CD4-positive, CD25-positive, alpha-beta regulatory T cell (primary cell): ENCODE results near the gene FLYWCH1. TPM values are rescaled to one million over a fixed set of nuclear protein-coding genes. Genes with fewer than 3 reads are reported as not detected.

Experiments
- ATAC-seq, 2 donors: fragments of 150-1000 bp; cut with Tn5 transposase; one replicate each; pipeline ENCODE4 v1.10.0; 2021; ENCODE audit warnings: low read depth in 2 of 2, moderate number of reproducible peaks in 2 of 2, moderate library complexity in 1 of 2
- DNase-seq, 3 donors: peaks; one replicate each; pipeline versions ENCODE4 v3.0.0 to v3.0.0-alpha.2; 2012 to 2022; ENCODE audit warnings: mixed read lengths in 1 of 3
- H3K27ac ChIP-seq: one replicate; pipeline ENCODE4 v1.7.0; 2013; ENCODE audit warnings: mild to moderate bottlenecking, low read length; ENCODE audit not compliant: insufficient read depth, poor library complexity, severe bottlenecking
- H3K27me3 ChIP-seq: one replicate; pipeline ENCODE4 v1.7.0; 2013; ENCODE audit warnings: low read length; ENCODE audit not compliant: control insufficient read depth, insufficient read depth
- H3K36me3 ChIP-seq: one replicate; pipeline ENCODE4 v1.7.0; 2013; ENCODE audit warnings: mild to moderate bottlenecking, low read length, moderate library complexity; ENCODE audit not compliant: control insufficient read depth, insufficient read depth
- H3K4me1 ChIP-seq: 2 replicates; pipeline ENCODE4 v1.7.0; 2013; ENCODE audit warnings: mild to moderate bottlenecking, low read length; ENCODE audit not compliant: insufficient read depth, control insufficient read depth, poor library complexity, severe bottlenecking
- H3K4me3 ChIP-seq: one replicate; pipeline ENCODE4 v1.7.0; 2013; ENCODE audit warnings: low read depth, mild to moderate bottlenecking, low read length, moderate library complexity
- H3K9me3 ChIP-seq, 2 experiments: 1 replicate in 1 of 2; 2 replicates in 1 of 2; pipeline ENCODE4 v1.7.0; 2013; ENCODE audit warnings: low read length in 2 of 2, mild to moderate bottlenecking in 1 of 2, moderate library complexity in 1 of 2; ENCODE audit not compliant: control insufficient read depth in 2 of 2
- H3K27ac Mint-ChIP-seq, 3 donors: one replicate each; pipeline ENCODE4 v1.8.0; 2020 to 2022; ENCODE audit warnings: mild to moderate bottlenecking in 3 of 3, mixed read lengths in 3 of 3, moderate library complexity in 2 of 3
- H3K27me3 Mint-ChIP-seq: one replicate; pipeline ENCODE4 v1.8.0; 2022; ENCODE audit warnings: mild to moderate bottlenecking, mixed read lengths
- H3K36me3 Mint-ChIP-seq: one replicate; pipeline ENCODE4 v1.8.0; 2020; ENCODE audit warnings: mixed read lengths
- H3K4me1 Mint-ChIP-seq, 4 donors: one replicate each; pipeline ENCODE4 v1.8.0; 2020 to 2022; ENCODE audit warnings: mixed read lengths in 4 of 4, mild to moderate bottlenecking in 1 of 4
- H3K4me3 Mint-ChIP-seq, 4 donors: one replicate each; pipeline ENCODE4 v1.8.0; 2020 to 2022; ENCODE audit warnings: mild to moderate bottlenecking in 4 of 4, mixed read lengths in 4 of 4, moderate library complexity in 3 of 4
- H3K9me3 Mint-ChIP-seq, 7 donors: one replicate each; pipeline ENCODE4 v1.8.0; 2020 to 2022; ENCODE audit warnings: mixed read lengths in 7 of 7, mild to moderate bottlenecking in 3 of 7, moderate library complexity in 2 of 7
- polyA plus RNA-seq, 4 donors: library from polyadenylated mRNA; unstranded; fragments of 300-500 nt; fragmentation: Illumina TruSeq; gene quantifications; one replicate each; pipeline ENCODE4 v1.2.3, GENCODE V29; 2021
- total RNA-seq: library from RNA; stranded (reverse); gene quantifications from one replicate; pipeline ENCODE4 v1.2.3, GENCODE V29; 2022

FLYWCH1 gene
- total and polyA plus RNA-seq, 5 donors from 2014 or later, result 6.6 to 74.8 (median 13.1) TPM

DNA sequence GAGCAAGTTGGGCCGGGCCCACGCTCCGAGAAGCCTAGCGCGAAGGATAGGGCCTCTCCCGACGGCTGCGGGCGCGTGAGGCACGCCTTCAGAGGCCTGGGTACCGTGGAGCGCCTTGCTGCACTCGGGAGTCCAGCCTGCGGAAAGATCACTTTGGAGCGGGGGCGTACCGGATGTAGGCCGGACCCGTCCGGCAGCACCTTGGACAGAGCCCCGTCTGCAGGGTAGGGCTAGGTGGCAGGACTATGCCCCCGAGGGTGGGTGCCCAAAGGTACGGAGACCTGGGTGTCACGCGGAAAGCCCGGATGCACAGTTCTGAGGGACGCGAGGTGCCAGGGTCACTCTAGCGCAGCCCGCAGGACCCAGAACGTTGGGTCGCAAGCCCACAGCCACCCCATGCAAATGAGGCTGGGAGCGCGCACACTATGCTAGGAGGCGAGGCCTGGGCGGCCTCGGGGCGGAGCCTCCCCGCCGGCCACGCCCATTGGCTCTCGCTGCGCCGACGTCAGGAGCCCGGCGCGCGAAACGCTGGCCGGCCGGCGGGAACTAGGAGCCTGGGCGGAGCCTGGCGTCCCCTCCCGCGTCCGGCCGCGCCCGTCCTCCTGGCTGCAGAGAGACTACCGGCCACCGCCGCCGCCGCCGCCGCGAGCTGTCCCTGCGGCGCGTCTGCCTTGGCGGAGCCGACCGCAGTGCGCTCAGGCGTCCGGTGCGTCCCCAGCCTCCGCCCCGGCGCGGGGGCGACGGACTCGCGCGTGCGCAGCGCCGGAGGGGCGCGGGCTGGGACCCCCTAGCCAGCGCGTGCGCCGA, 57.2 kb downstream of the FLYWCH1 start, which contains the start of gene PAQR4:
Gene PAQR4 (plus strand): TSS at position 611 of the 807 bp plus-strand sequence. CDS start 327 bp downstream, outside the sequence.
- Histone ChIP-seq H3K27ac (no peak within 1 kb of the TSS), H3K4me1 (peaks cover 62% of the 10 kb centered on the region), H3K36me3 (no peaks in the 10 kb centered on the region), H3K27me3 (no peaks in the 10 kb centered on the region), H3K4me3 (peak within 1 kb of the TSS; percentile 7), H3K9me3 (no peaks in the 10 kb centered on the region)
- no peaks in the 10 kb centered on the region for H3K36me3 Mint-ChIP-seq
- H3K27ac Mint-ChIP-seq, result no peak within 1 kb of the TSS
- H3K9me3 Mint-ChIP-seq, result peaks cover 0 to 1% (median 0%) of the 10 kb centered on the region in 7 donors
- ATAC-seq (peak; percentile 75 to 78), DNase-seq (peak; percentile 68 to 87 (median 75))
- peaks cover 37% of the 10 kb centered on the region for H3K27me3 Mint-ChIP-seq
- H3K4me3 Mint-ChIP-seq, result peak within 1 kb of the TSS; percentile 80 to 87 (median 86)
- H3K4me1 Mint-ChIP-seq, result peaks cover 0 to 42% (median 4%) of the 10 kb centered on the region in 4 donors

DNA sequence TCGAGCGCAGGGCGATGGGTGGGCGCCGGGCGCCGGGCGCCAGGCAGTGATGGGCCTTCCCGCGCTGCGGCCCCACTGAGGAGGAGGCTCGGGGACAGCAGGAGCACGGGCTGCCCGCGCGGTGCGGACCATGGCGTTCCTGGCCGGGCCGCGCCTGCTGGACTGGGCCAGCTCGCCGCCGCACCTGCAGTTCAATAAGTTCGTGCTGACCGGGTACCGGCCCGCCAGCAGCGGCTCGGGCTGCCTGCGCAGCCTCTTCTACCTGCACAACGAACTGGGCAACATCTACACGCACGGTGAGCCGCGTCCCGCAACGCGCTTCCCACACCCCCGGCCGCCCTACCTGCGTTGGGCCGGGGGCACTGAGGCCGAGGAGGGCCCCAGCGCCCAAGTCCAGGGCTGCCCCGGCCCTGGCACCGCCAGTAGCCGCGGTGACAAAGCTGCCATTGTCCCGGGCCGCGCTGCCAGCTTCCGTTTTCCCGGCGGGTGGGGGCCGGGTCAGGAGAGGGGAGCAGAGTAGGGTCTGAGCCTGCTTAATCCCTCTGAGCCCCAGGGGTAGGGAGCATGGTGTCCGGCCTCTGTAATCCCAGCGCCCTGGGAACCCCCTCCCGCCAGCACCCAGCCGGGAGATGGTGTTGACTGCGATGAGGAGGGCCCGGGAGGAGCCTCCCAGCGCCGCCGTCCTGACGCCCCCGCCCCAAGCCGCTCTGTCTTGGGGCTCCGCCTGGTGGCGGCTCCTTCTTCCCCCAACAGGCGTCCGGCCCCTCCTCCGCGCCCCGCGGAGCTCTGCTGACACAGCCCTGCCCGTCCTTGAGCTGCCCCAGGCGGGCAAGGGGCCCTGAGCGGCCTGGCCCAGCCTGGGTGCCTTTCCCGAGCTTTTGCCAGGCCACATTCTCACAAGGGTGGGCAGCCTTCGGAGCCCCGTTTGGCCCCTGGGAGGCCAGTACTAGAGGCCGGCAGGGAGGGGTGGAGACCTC, 58.1 kb downstream of the FLYWCH1 start:
- DNase-seq (peak; percentile 48 to 86 (median 51)), ATAC-seq (peak; percentile 52 to 54)
- no peaks in the 10 kb centered on the region for H3K27me3 ChIP-seq
- H3K4me3 ChIP-seq, result no peak overlapping the region
- H3K9me3 ChIP-seq, result no peaks in the 10 kb centered on the region
- Mint-ChIP-seq H3K9me3 (peaks cover 0 to 1% (median 0%) of the 10 kb centered on the region in 7 donors), H3K27me3 (peaks cover 33% of the 10 kb centered on the region), H3K27ac (no peak overlapping the region), H3K36me3 (no peaks in the 10 kb centered on the region), H3K4me3 (peak overlapping the region; percentile 72 to 86 (median 78)), H3K4me1 (peaks cover 0 to 37% (median 4%) of the 10 kb centered on the region in 4 donors)
- H3K4me1 ChIP-seq, result peaks cover 53% of the 10 kb centered on the region
- H3K27ac ChIP-seq, result no peak overlapping the region
- H3K36me3 ChIP-seq, result no peaks in the 10 kb centered on the region

DNA sequence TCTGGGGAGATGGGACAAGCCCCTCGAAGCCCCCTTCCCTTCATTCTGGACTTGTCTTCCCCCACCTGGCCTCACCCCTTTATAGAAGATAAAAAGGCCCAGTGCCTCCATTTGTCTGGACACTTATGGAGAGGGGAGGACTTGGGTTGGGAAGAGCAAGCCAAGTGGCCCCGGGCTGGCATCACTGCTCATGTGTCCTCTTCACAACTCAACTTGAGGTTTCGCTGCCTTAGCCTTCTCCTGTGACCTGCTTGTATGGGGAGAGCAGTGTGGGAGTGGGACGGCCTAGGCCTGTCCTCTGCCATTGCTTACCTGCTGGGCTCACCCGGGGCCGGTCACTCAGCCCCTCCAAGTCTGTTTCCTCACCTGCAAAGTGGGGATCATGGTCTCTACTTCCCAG, 58.8 kb downstream of the FLYWCH1 start:
- ATAC-seq, result no peak
- no peaks in the 10 kb centered on the region for H3K36me3 Mint-ChIP-seq
- H3K4me1 Mint-ChIP-seq, result peaks cover 0 to 31% (median 4%) of the 10 kb centered on the region in 4 donors
- Histone ChIP-seq H3K4me1 (peaks cover 46% of the 10 kb centered on the region), H3K27me3 (no peaks in the 10 kb centered on the region), H3K36me3 (no peaks in the 10 kb centered on the region), H3K9me3 (no peaks in the 10 kb centered on the region), H3K4me3 (no peak overlapping the region), H3K27ac (no peak overlapping the region)
- peak overlapping the region; percentile 72 to 86 (median 78) for H3K4me3 Mint-ChIP-seq
- H3K27ac Mint-ChIP-seq, result no peak overlapping the region
- no peak for DNase-seq
- peaks cover 27% of the 10 kb centered on the region for H3K27me3 Mint-ChIP-seq
- H3K9me3 Mint-ChIP-seq, result peaks cover 0 to 1% (median 0%) of the 10 kb centered on the region in 7 donors

DNA sequence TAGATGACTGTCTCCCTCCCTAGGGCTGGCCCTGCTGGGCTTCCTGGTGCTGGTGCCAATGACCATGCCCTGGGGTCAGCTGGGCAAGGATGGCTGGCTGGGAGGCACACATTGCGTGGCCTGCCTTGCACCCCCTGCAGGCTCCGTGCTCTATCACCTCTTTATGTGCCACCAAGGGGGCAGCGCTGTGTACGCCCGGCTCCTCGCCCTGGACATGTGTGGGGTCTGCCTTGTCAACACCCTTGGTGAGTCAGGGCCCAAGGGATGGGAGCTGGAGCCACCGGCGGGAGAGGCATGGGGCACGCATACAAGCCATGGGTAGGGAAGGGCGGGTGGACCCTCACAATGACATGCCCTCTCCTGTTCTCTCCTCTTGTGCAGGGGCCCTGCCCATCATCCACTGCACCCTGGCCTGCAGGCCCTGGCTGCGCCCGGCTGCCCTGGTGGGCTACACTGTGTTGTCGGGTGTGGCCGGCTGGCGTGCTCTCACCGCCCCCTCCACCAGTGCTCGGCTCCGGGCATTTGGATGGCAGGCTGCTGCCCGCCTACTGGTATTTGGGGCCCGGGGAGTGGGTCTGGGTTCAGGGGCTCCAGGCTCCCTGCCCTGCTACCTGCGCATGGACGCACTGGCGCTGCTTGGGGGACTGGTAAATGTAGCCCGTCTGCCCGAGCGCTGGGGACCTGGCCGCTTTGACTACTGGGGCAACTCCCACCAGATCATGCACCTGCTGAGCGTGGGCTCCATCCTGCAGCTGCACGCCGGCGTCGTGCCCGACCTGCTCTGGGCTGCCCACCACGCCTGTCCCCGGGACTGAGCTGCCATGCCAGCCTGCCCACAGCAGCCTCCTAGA, 59.6 kb downstream of the FLYWCH1 start:
- Histone ChIP-seq H3K9me3 (no peaks in the 10 kb centered on the region), H3K4me3 (no peak overlapping the region), H3K27me3 (no peaks in the 10 kb centered on the region), H3K4me1 (peaks cover 39% of the 10 kb centered on the region), H3K36me3 (no peaks in the 10 kb centered on the region), H3K27ac (no peak overlapping the region)
- Mint-ChIP-seq H3K4me3 (peak overlapping the region; percentile 72 to 86 (median 78)), H3K27me3 (peaks cover 22% of the 10 kb centered on the region), H3K27ac (no peak overlapping the region), H3K36me3 (no peaks in the 10 kb centered on the region), H3K9me3 (peaks cover 0 to 1% (median 0%) of the 10 kb centered on the region in 7 donors), H3K4me1 (peaks cover 0 to 28% (median 4%) of the 10 kb centered on the region in 4 donors)
- no peak for ATAC-seq
- no peak for DNase-seq

DNA sequence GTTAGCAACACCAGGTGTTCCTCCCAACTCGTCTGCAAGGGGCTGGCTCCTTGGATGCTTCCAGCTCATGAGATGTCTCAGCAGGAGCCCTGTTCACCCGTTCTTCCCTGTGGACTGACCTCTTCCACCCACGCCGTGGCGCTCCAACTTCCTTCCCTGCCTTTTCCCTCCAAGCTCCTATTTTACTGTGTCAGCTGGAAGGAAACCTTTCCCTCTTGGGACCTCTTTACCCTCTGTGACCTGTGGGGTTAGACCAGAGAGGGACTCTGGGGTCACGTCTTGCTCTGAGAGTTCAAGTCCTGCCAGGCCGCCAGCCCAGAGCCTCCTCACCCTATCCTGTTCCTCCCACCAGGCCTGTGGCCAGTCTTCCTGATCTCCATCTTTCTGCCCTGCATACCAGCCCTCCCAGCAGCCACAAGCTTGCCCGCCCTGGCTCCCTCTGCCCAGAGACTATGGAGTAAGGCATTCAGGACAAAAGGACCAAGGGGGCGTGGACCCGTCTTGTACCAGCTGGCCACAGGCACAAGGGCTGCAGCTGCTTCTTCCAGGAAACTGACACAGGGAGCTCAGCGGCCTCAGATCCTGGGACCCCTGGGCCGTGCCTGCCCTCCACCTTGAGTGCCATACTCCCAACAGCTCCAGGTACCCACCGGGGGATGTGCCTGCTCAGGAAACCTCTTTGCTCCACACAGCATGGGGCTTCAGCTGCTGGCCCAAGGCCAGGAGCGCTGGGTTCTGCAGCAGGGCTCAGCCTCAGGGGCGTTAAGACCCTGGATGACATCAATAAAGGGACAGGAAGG, 60.5 kb downstream of the FLYWCH1 start:
- H3K27ac ChIP-seq, result no peak overlapping the region
- Mint-ChIP-seq H3K36me3 (no peaks in the 10 kb centered on the region), H3K4me3 (peak overlapping the region in 1 of 4 donors; percentile 81), H3K4me1 (peaks cover 0 to 28% (median 4%) of the 10 kb centered on the region in 4 donors), H3K27ac (no peak overlapping the region), H3K9me3 (peaks cover 0 to 1% (median 0%) of the 10 kb centered on the region in 7 donors), H3K27me3 (peaks cover 22% of the 10 kb centered on the region)
- H3K27me3 ChIP-seq, result no peaks in the 10 kb centered on the region
- peaks cover 31% of the 10 kb centered on the region for H3K4me1 ChIP-seq
- DNase-seq (no peak), ATAC-seq (no peak)
- H3K36me3 ChIP-seq, result no peaks in the 10 kb centered on the region
- H3K9me3 ChIP-seq, result no peaks in the 10 kb centered on the region
- H3K4me3 ChIP-seq, result no peak overlapping the region

DNA sequence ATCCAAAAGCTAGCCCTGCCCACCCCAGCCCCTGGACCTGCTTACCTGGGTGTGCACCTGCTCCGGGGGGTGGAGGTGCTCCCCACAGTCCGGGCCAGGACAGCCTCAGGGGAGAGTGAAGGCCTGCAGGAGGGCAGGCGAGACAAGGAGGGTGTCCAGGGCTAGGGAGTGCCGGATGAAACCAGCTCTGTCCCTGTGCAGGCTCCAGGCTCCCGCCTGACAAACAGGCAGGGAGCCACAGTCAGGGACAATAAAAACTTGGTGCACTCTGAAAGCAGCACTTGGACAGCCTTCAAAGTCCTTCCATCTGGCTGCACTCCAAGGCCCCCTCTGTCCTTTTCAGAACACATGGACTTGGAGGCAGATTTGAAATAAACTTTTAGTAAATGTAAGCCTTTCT, 61.4 kb downstream of the FLYWCH1 start:
- Mint-ChIP-seq H3K36me3 (no peaks in the 10 kb centered on the region), H3K27ac (no peak overlapping the region), H3K9me3 (peaks cover 0 to 1% (median 0%) of the 10 kb centered on the region in 7 donors), H3K4me3 (peak overlapping the region in 1 of 4 donors; percentile 12), H3K4me1 (peaks cover 0 to 23% (median 4%) of the 10 kb centered on the region in 4 donors), H3K27me3 (peaks cover 19% of the 10 kb centered on the region)
- Histone ChIP-seq H3K27me3 (no peaks in the 10 kb centered on the region), H3K36me3 (no peaks in the 10 kb centered on the region), H3K9me3 (no peaks in the 10 kb centered on the region), H3K4me1 (peaks cover 22% of the 10 kb centered on the region), H3K4me3 (no peak overlapping the region), H3K27ac (no peak overlapping the region)
- ATAC-seq, result no peak
- no peak for DNase-seq
